Non-pigmented ciliary epithelial cell (primary cell): Measurements from ENCODE around the gene YDJC.
"Not testable (repeated sequence)": the region's sequence is repeated elsewhere in the genome, so short reads cannot be mapped to it uniquely, and the experiment has no call there.

Source experiments
- DNase-seq: peaks from one replicate; pipeline ENCODE4 v3.0.0-alpha.2; 2010; ENCODE audit warnings: low read depth

YDJC gene

GRCh38 chr22:21632237-21632895 is 2.5 kb upstream of the YDJC start, which contains the start of gene CCDC116:
Gene CCDC116 (plus strand): TSS chr22:21632760. CDS start chr22:21633182, 422 bp downstream.
- DNase-seq: no peak

GRCh38 chr22:21631025-21631424 is 1.2 kb upstream of the YDJC start:
- DNase-seq: no peak

- DNase-seq: no peak
These were observed 1.2 kb downstream of the YDJC start for GRCh38 chr22:21628386-21629254.

DNA sequence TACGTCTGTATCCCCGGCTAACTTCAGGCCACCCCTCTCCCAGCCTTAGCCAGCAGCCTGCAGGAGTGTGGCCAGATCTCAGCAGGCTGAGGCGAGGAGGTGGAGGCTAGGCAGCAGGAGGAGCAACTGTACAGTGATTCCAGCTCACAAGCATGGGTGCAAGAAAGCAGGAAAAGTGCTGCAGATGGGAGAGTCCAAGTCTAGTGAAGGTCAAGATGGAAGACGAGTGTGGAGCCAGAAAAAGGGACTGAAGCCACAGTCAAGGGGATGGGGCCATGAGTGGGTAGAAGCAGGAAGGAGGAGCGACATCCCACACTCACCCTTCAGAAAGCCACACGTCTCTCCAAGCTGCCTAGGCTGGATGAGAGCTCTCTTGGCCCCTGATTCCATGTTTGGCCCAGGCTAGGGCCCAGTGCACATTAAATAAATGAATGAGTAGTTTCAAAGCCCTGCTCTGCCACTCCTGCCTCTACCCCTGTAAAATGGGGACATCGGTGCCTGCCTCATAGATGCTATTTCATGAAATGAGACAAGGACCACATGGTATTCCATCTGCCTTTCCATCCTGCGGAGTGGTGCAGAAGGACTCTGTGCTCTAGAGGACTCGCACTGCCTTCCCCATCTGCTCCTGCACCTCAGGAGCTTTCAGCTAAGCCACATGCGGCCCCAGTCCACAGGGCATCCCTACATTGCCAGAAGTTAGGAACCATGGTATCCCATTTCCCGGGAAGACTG is 2.9 kb downstream of the YDJC start:
- no peak for DNase-seq

DNA sequence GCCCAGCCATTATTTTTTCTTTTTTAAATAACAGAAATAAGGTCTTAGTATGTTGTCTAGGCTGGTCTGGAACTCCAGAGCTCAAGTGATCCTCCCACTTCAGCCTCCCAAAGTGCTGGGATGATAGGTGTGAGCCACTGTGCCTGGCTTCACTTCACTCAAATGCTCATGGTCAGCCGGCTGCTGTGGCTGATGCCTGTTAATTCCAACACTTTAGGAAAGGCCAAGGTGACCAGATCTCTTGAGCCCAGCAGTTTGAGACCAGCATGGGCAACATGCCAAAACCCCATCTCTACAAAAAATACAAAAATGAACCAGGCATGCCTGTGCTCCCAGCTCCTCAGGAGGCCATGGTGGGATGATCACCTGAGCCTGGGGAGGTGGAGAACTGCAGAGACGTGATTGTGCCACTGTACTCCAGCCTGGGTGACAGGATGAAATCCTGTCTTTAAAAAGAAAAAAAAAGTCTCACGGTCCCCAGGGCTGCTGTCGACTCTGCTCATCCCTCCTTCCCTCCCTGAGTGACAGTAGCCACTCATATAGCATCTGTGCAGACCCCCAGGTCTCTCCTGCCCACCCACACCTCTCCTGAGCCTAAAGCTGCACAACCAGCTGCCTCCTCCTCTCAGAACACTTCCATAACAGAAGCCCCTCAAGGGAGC is 3.6 kb downstream of the YDJC start:
- DNase-seq: no peak

- DNase-seq: no peak
These were observed 4.7 kb downstream of the YDJC start for GRCh38 chr22:21624880-21625791.

GRCh38 chr22:21624120-21624879 is 5.5 kb downstream of the YDJC start:
- DNase-seq: no peak

DNA sequence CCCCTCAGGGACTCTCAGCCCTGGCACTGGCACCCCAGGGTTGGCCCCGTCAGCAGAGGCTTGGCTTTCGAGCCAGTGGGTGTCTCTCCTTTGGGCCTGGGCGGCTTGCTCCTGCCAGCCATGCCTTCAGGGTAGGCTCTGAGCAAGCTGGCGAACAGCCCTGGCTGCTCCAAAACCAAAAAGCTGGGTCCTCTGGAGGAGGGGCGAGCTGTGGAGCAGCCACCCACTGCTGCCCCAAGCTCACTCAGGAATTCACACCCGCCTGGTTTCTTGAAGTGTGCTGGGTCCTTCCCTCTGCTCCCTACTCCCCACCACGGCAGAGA is 6.2 kb downstream of the YDJC start:
- DNase-seq: no peak

DNA sequence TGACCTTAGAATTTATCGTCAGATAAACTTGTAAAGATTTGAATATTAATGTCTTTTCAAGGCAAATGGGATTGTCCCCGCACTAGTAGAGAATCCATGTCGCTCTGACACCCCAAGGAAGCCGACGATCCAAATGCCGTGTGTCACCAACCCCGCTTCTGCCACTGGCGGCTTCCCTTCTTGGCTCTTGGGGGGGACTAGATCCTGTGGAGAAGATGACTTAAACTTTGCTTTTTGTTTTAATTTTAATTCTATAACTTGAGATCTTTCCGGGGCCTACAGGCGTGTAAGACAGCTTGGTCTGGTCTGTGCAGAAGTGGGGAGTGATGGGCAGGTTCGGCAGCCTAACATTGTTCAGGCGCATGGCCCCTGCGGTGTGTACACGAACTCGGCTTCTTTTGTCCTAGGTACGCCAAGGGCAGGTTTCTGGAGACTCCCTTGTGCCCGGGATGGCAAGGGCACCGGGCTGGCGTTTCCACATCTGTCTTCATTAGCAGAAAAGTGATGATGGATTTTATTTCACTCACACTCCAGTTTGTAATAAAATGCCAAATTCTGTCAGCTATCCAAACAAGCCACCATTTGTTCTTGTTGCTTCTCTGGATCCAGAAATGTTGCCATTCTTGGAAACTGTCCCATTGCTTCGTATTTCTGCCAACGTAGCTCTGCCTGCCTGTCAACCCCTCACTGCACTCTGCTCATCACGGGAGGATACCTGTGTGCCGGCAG is 6.7 kb downstream of the YDJC start:
- DNase-seq: no peak

GRCh38 chr22:21622011-21622918 is 7.6 kb downstream of the YDJC start:
- no peak for DNase-seq

- no peak for DNase-seq
These were observed 8.8 kb downstream of the YDJC start for GRCh38 chr22:21621025-21621424.

GRCh38 chr22:21617337-21617736 is 12.5 kb downstream of the YDJC start:
- DNase-seq: not testable (repeated sequence)

DNA sequence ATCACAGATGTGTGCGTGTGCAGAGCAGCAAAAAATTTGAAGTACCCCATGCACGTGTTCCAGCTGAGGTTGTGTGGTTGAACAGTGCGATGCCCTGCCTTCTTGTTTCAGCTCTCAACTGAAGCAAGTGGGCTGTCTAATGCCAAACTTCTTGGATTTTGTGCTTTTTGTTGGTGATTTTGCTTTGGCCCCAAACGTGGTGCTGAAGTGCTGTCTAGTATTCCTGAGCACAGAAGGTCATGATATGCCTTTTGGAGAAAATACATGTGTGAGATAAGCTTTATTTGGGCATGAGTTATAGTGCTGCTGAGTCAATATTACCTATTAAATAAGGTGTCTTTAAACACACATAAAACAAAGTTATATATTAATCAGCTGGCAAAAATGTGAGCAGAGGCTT is 14.1 kb downstream of the YDJC start:
- DNase-seq: no peak

GRCh38 chr22:21613553-21614233 is 16.1 kb downstream of the YDJC start:
- no peak for DNase-seq

- no peak for DNase-seq
These were observed 17.0 kb downstream of the YDJC start for GRCh38 chr22:21612858-21613257.

GRCh38 chr22:21611210-21611977 is 18.4 kb downstream of the YDJC start:
- no peak for DNase-seq

GRCh38 chr22:21609556-21610157 is 20.2 kb downstream of the YDJC start:
- not testable (repeated sequence) for DNase-seq
